HCT116 (cell line): ENCODE data around the gene DOCK11. TPM values are rescaled to one million over a fixed set of nuclear protein-coding genes. Genes with fewer than 3 reads are reported as not detected.

ENCODE experiments used
- ATAC-seq: fragments of 200-7000 bp; cut with Tn5 transposase; 2 replicates; pipeline ENCODE4 v1.9.1; 2020; ENCODE audit warnings: mild to moderate bottlenecking, moderate library complexity
- BruUV-seq: library from RNA; stranded (reverse); fragments of 400-500 nt; replicated peaks from 2 replicates; lab custom pipeline; 2021; lab: Mats Ljungman, UMichigan
- CTCF ChIA-PET: fragments of 300-600 bp; sonication (Branson Sonifier 250); formaldehyde crosslinking; loops from one replicate; lab custom pipeline; 2021; ENCODE audit warnings: antibody characterized with exemption; lab: Charles Lee
- POLR2A ChIA-PET: fragments of 300-600, 350-600 bp; sonication (Branson Sonifier 250); formaldehyde crosslinking; loops from one replicate; lab custom pipeline; 2021; ENCODE audit warnings: antibody characterized with exemption; lab: Charles Lee
- RAD21 ChIA-PET, 2 experiments: fragments of 300-600 bp; sonication (Branson Sonifier 250); formaldehyde crosslinking; loops; one replicate each; lab custom pipeline; 2023; ENCODE audit warnings: low total read pairs in 2 of 2; ENCODE audit not compliant: uncharacterized antibody in 2 of 2, unreplicated experiment in 2 of 2, low non-redundant PET in 1 of 2; lab: Charles Lee
- DNase-seq: peaks from one replicate; pipeline ENCODE4 v3.0.0-alpha.2; 2010; ENCODE audit warnings: low read depth, low spot score
- H2AFZ ChIP-seq: fragments of 200-600 bp; shearing (Covaris generic), sonication (generic); 2 replicates; pipeline ENCODE4 v1.6.1; 2017; ENCODE audit warnings: low read depth, mixed run types, mixed read lengths, antibody characterized with exemption, low read length; ENCODE audit not compliant: poor library complexity, severe bottlenecking
- H3K27ac ChIP-seq: 2 replicates; pipeline ENCODE4 v1.5.1; 2012; ENCODE audit warnings: low read depth, low read length
- H3K27me3 ChIP-seq: fragments of 200-600 bp; sonication (generic); 2 replicates; pipeline ENCODE4 v1.6.1; 2016; ENCODE audit warnings: mixed run types, low read length, mixed read lengths; ENCODE audit not compliant: insufficient read depth
- H3K36me3 ChIP-seq, 2 experiments: fragments of 200-500 bp in 1 of 2; fragments of 200-600 bp in 1 of 2; sonication (Bioruptor generic) in 1 of 2; sonication (generic) in 1 of 2; 2 replicates each; pipeline versions ENCODE4 v1.5.1 to v1.6.1; 2014 to 2016; ENCODE audit warnings: low read length in 2 of 2, inconsistent platforms in 1 of 2, mixed read lengths in 1 of 2, mixed run types in 1 of 2; ENCODE audit not compliant: insufficient read depth in 2 of 2, control insufficient read depth in 1 of 2
- H3K4me1 ChIP-seq, 2 experiments: fragments of 200-600 bp in 1 of 2; sonication (generic) in 1 of 2; 2 replicates each; pipeline versions ENCODE4 v1.5.1 to v1.6.1; 2012 to 2017; ENCODE audit warnings: low read length in 2 of 2, inconsistent platforms in 1 of 2, mild to moderate bottlenecking in 1 of 2, mixed read lengths in 1 of 2, mixed run types in 1 of 2, moderate library complexity in 1 of 2; ENCODE audit not compliant: insufficient read depth in 2 of 2, control insufficient read depth in 1 of 2
- H3K4me2 ChIP-seq: fragments of 200-600 bp; sonication (generic); 2 replicates; pipeline ENCODE4 v1.6.1; 2017; ENCODE audit warnings: mixed run types, low read length, mixed read lengths
- H3K4me3 ChIP-seq, 2 experiments: fragments of 200-600 bp in 1 of 2; sonication (generic) in 1 of 2; replicated peaks in 1 of 2; 2 replicates each; pipeline ENCODE4 v1.5.1; 2011 to 2016; ENCODE audit warnings: low read length in 2 of 2, control low read depth in 1 of 2, low read depth in 1 of 2, mild to moderate bottlenecking in 1 of 2, mixed read lengths in 1 of 2, mixed run types in 1 of 2
- H3K79me2 ChIP-seq: fragments of 200-600 bp; sonication (generic); 2 replicates; pipeline ENCODE4 v1.6.1; 2017; ENCODE audit warnings: mild to moderate bottlenecking, mixed run types, low read length, moderate library complexity, mixed read lengths; ENCODE audit not compliant: insufficient read depth
- H3K9ac ChIP-seq: fragments of 200-600 bp; sonication (generic); 2 replicates; pipeline ENCODE4 v1.6.1; 2016; ENCODE audit warnings: low read length, mixed read lengths
- H3K9me2 ChIP-seq: fragments of 200-600 bp; sonication (generic), shearing (Covaris generic); 2 replicates; pipeline ENCODE4 v1.6.1; 2017; ENCODE audit warnings: mixed run types, mild to moderate bottlenecking, moderate library complexity; ENCODE audit not compliant: insufficient read depth
- H3K9me3 ChIP-seq, 2 experiments: fragments of 200-500 bp in 1 of 2; fragments of 200-600 bp in 1 of 2; sonication (Bioruptor generic) in 1 of 2; sonication (generic) in 1 of 2; 2 replicates each; pipeline ENCODE4 v1.6.1; 2014 to 2017; ENCODE audit warnings: low read length in 2 of 2, mixed read lengths in 2 of 2, inconsistent platforms in 1 of 2, low read depth in 1 of 2, mild to moderate bottlenecking in 1 of 2, mixed run types in 1 of 2, moderate library complexity in 1 of 2; ENCODE audit not compliant: control insufficient read depth in 1 of 2, insufficient read depth in 1 of 2
- H4K20me1 ChIP-seq: fragments of 200-600 bp; sonication (generic), shearing (Covaris generic); 2 replicates; pipeline ENCODE4 v1.6.1; 2017; ENCODE audit warnings: mixed run types, mild to moderate bottlenecking, moderate library complexity; ENCODE audit not compliant: insufficient read depth
- ELF1 ChIP-seq: IDR thresholded peaks from 2 replicates; pipeline ENCODE4 v1.6.1; 2012; ENCODE audit warnings: low read depth, borderline replicate concordance
- EZH2phosphoT487 ChIP-seq: fragments of 200-600 bp; IDR thresholded peaks from 2 replicates; pipeline ENCODE4 v1.6.1; 2018; ENCODE audit warnings: antibody characterized with exemption, borderline replicate concordance
- FOSL1 ChIP-seq: IDR thresholded peaks from 2 replicates; pipeline ENCODE4 v1.6.1; 2012; ENCODE audit warnings: low read depth
- JUND ChIP-seq: IDR thresholded peaks from 2 replicates; pipeline ENCODE4 v1.6.1; 2012
- RAD21 ChIP-seq: IDR thresholded peaks from 2 replicates; pipeline ENCODE4 v1.6.1; 2012; ENCODE audit warnings: low read depth, mild to moderate bottlenecking
- intact Hi-C: fragments of 100-400 bp; cut with micrococcal nuclease; formaldehyde crosslinking; loops from 2 replicates; pipeline ENCODE4 v1.10.0; 2022
- total RNA-seq: library from RNA; stranded (reverse); gene quantifications from one replicate; pipeline ENCODE4 v1.2.1, GENCODE V29; 2021; ENCODE audit not compliant: unreplicated experiment
- TF ChIP-seq, protein P1 (sequence below): IDR thresholded peaks from 2 replicates; pipeline ENCODE4 v1.6.1; 2012

The DOCK11 gene
- total RNA-seq, 1 experiment from 2014 or later: 0.59 TPM

DNA sequence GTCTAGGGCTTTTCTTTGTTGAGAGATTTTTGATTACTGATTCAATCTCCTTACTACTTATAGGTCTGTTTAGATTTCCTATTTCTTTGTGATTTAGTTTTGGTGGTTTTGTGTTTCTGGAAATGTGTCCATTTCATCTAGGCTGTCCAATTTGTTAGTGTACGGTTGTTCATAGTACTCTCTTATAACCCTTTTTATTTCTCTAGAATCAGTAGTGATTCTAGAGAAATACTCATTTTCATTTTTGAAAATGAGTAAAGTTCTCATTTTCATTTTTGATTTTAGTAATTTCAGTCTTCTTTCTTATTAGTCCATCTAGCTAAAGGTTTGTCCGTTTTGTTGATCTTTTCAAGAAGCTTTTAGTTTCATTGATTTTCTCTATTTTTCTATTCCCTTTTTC, 239.3 kb downstream of the DOCK11 start:
- no peaks in the 10 kb centered on the region for H3K36me3 ChIP-seq
- no peak overlapping the region for H3K4me3 ChIP-seq
- no peak overlapping the region for H3K4me2 ChIP-seq
- H3K9me2 ChIP-seq: no peaks in the 10 kb centered on the region
- no TSS peak for BruUV-seq
- H3K79me2 ChIP-seq: peaks cover 9% of the 10 kb centered on the region; the same call in 1 of the 2 replicates
- no peaks in the 10 kb centered on the region for H4K20me1 ChIP-seq
- no peak overlapping the region for H3K9ac ChIP-seq
- ChIA-PET RAD21 (no interaction called here), POLR2A (no interaction called here), CTCF (no interaction called here)
- no peaks in the 10 kb centered on the region for H3K27me3 ChIP-seq
- H3K4me1 ChIP-seq: peaks cover 7 to 15% of the 10 kb centered on the region in 2 experiments
- H3K27ac ChIP-seq: no peak overlapping the region
- no peak overlapping the region for H2AFZ ChIP-seq
- no peaks in the 10 kb centered on the region for H3K9me3 ChIP-seq
- intact Hi-C loops: no loop called here
- ATAC-seq: no peak
- no peak for DNase-seq
- TF ChIP-seq JUND: no peak
- no peak for TF ChIP-seq FOSL1
- TF ChIP-seq ELF1: no peak
- no peak for TF ChIP-seq RAD21
- TF ChIP-seq, protein P1, sequence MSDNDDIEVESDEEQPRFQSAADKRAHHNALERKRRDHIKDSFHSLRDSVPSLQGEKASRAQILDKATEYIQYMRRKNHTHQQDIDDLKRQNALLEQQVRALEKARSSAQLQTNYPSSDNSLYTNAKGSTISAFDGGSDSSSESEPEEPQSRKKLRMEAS: no peak
- no peak for TF ChIP-seq EZH2phosphoT487

Other genes starting within 250 kb of the DOCK11 start
- gene WDR44, start 149.7 kb upstream of the DOCK11 start, total RNA-seq: 12.2 TPM
- 28.2 TPM for gene IL13RA1, start 231.8 kb downstream of the DOCK11 start, total RNA-seq